IMR-90 (cell line): ENCODE measurements around the gene LAMA2. TPM values are rescaled to one million over a fixed set of nuclear protein-coding genes. Genes with fewer than 3 reads are reported as not detected.

Experiments
- ATAC-seq: fragments of 200-7000 bp; cut with Tn5 transposase; 2 replicates; pipeline ENCODE4 v1.9.1; 2020; ENCODE audit warnings: low read depth, mild to moderate bottlenecking, moderate library complexity
- BruUV-seq: library from RNA; stranded (reverse); fragments of 400-500 nt; replicated peaks from 2 replicates; lab custom pipeline; 2021; lab: Mats Ljungman, UMichigan
- CTCF ChIA-PET: fragments of 300-600 bp; formaldehyde crosslinking; extraction: SDS; loops from one replicate; lab custom pipeline; 2021; ENCODE audit warnings: antibody characterized with exemption; lab: Yijun Ruan, JAX
- POLR2A ChIA-PET: fragments of 300-600 bp; sonication (Branson Sonifier 250); formaldehyde crosslinking; loops from one replicate; lab custom pipeline; 2022; ENCODE audit warnings: antibody characterized with exemption; ENCODE audit not compliant: unreplicated experiment; lab: Charles Lee
- DNase-seq: peaks from one replicate; pipeline ENCODE4 v3.0.0; 2013
- H2AFZ ChIP-seq: replicated peaks from 2 replicates; pipeline ENCODE3; 2013; ENCODE audit warnings: low read length, mild to moderate bottlenecking; ENCODE audit not compliant: poor library complexity
- H2AK5ac ChIP-seq: 2 replicates; pipeline ENCODE4 v1.6.1; 2013; ENCODE audit warnings: low read depth, low read length, inconsistent platforms
- H2AK9ac ChIP-seq: replicated peaks from 2 replicates; pipeline ENCODE3; 2013; ENCODE audit warnings: mild to moderate bottlenecking, low read depth, low read length, moderate library complexity; ENCODE audit not compliant: poor library complexity
- H2BK120ac ChIP-seq: 2 replicates; pipeline ENCODE4 v1.6.1; 2013; ENCODE audit warnings: low read depth, low read length, inconsistent platforms
- H2BK15ac ChIP-seq: 3 replicates; pipeline ENCODE4 v1.6.1; 2013; ENCODE audit warnings: low read depth, low read length, inconsistent platforms
- H2BK20ac ChIP-seq: 2 replicates; pipeline ENCODE4 v1.6.1; 2013; ENCODE audit warnings: low read depth, mild to moderate bottlenecking, inconsistent platforms, low read length, moderate library complexity
- H2BK5ac ChIP-seq: 2 replicates; pipeline ENCODE4 v1.6.1; 2013; ENCODE audit warnings: mild to moderate bottlenecking, low read depth, low read length, inconsistent platforms; ENCODE audit not compliant: poor library complexity, severe bottlenecking
- H3K14ac ChIP-seq: replicated peaks from 2 replicates; pipeline ENCODE4 v1.6.1; 2013; ENCODE audit warnings: low read depth, low read length, inconsistent platforms
- H3K18ac ChIP-seq: 2 replicates; pipeline ENCODE4 v1.6.1; 2013; ENCODE audit warnings: low read depth, low read length, control low read depth
- H3K23ac ChIP-seq: 2 replicates; pipeline ENCODE4 v1.6.1; 2013; ENCODE audit warnings: low read depth, low read length, inconsistent platforms
- H3K27ac ChIP-seq: 2 replicates; pipeline ENCODE4 v1.5.1; 2013; ENCODE audit warnings: mild to moderate bottlenecking, control low read depth, low read length; ENCODE audit not compliant: insufficient read depth
- H3K27me3 ChIP-seq: 2 replicates; pipeline ENCODE4 v1.6.1; 2013; ENCODE audit warnings: low read length; ENCODE audit not compliant: control insufficient read depth, insufficient read depth
- H3K36me3 ChIP-seq: 2 replicates; pipeline ENCODE4 v1.6.1; 2013; ENCODE audit warnings: low read length, mixed read lengths; ENCODE audit not compliant: control insufficient read depth, insufficient read depth
- H3K4ac ChIP-seq: 2 replicates; pipeline ENCODE4 v1.6.1; 2013; ENCODE audit warnings: low read depth, low read length, inconsistent platforms
- H3K4me1 ChIP-seq: 2 replicates; pipeline ENCODE4 v1.6.1; 2013; ENCODE audit warnings: low read length, mixed read lengths; ENCODE audit not compliant: control insufficient read depth, insufficient read depth
- H3K4me2 ChIP-seq: 2 replicates; pipeline ENCODE4 v1.6.1; 2013; ENCODE audit warnings: low read depth, mild to moderate bottlenecking, control low read depth, low read length, moderate library complexity
- H3K4me3 ChIP-seq: 2 replicates; pipeline ENCODE4 v1.5.1; 2013; ENCODE audit warnings: low read depth, mild to moderate bottlenecking, control low read depth, low read length, moderate library complexity; ENCODE audit not compliant: insufficient read depth
- H3K56ac ChIP-seq: 2 replicates; pipeline ENCODE4 v1.6.1; 2013; ENCODE audit warnings: low read length, inconsistent platforms; ENCODE audit not compliant: insufficient read depth; ENCODE audit errors: extremely low read depth
- H3K79me1 ChIP-seq, 2 experiments: 2 replicates each; pipeline ENCODE4 v1.6.1; 2013; ENCODE audit warnings: low read length in 2 of 2, inconsistent platforms in 1 of 2, low read depth in 1 of 2
- H3K9ac ChIP-seq: 2 replicates; pipeline ENCODE4 v1.6.1; 2013; ENCODE audit warnings: low read depth, low read length, control low read depth
- H3K9me1 ChIP-seq: 2 replicates; pipeline ENCODE4 v1.6.1; 2013; ENCODE audit warnings: low read length, inconsistent platforms; ENCODE audit not compliant: insufficient read depth
- H3K9me3 ChIP-seq: 2 replicates; pipeline ENCODE4 v1.6.1; 2013; ENCODE audit warnings: low read length; ENCODE audit not compliant: control insufficient read depth, insufficient read depth
- H4K20me1 ChIP-seq: 2 replicates; pipeline ENCODE4 v1.6.1; 2013; ENCODE audit warnings: low read length, inconsistent platforms; ENCODE audit not compliant: insufficient read depth
- H4K5ac ChIP-seq: 2 replicates; pipeline ENCODE4 v1.6.1; 2013; ENCODE audit warnings: mild to moderate bottlenecking, low read depth, low read length, control low read depth
- H4K8ac ChIP-seq, 2 experiments: 2 replicates each; pipeline ENCODE4 v1.6.1; 2013; ENCODE audit warnings: low read depth in 2 of 2, low read length in 2 of 2, control low read depth in 1 of 2, inconsistent platforms in 1 of 2
- H4K91ac ChIP-seq: 2 replicates; pipeline ENCODE4 v1.6.1; 2013; ENCODE audit warnings: low read depth, low read length, inconsistent platforms; ENCODE audit not compliant: insufficient read depth
- BHLHE40 ChIP-seq: fragments of 150-350 bp; IDR thresholded peaks from 2 replicates; pipeline ENCODE4 v1.6.1; 2016; ENCODE audit warnings: mild to moderate bottlenecking, low read depth, low read length
- CEBPB ChIP-seq: IDR thresholded peaks from 2 replicates; pipeline ENCODE4 v1.6.1; 2012; ENCODE audit warnings: low read depth, low read length, improper control_type of control experiment
- CHD1 ChIP-seq: IDR thresholded peaks from 2 replicates; pipeline ENCODE4 v1.6.1; 2012; ENCODE audit warnings: low read depth, low read length, improper control_type of control experiment
- ELK1 ChIP-seq: fragments of 150-350 bp; IDR thresholded peaks from 2 replicates; pipeline ENCODE4 v1.6.1; 2016; ENCODE audit warnings: low read depth, mild to moderate bottlenecking, low read length, moderate library complexity, borderline replicate concordance
- RAD21 ChIP-seq: IDR thresholded peaks from 2 replicates; pipeline ENCODE4 v1.6.1; 2012; ENCODE audit warnings: low read length, improper control_type of control experiment
- RCOR1 ChIP-seq: IDR thresholded peaks from 2 replicates; pipeline ENCODE4 v1.6.1; 2012; ENCODE audit warnings: mild to moderate bottlenecking, low read length, improper control_type of control experiment; ENCODE audit not compliant: insufficient replicate concordance
- WGBS, 2 experiments: methylation state at CpG; one replicate each; pipeline versions ENCODE4 v1.1.5 to v1.1.7; 2013; ENCODE audit warnings: missing lambda C conversion rate in 2 of 2; ENCODE audit not compliant: insufficient read length in 1 of 2; ENCODE audit errors: extremely low coverage in 2 of 2; 5-methylcytosine and 5-hydroxymethylcytosine counted together
- dilution Hi-C: fragments of 300-500 bp; cut with HindIII; formaldehyde crosslinking; loops from one replicate; pipeline ENCODE4 v1.14.3; 2018; ENCODE audit warnings: low sequenced_read_pairs; ENCODE audit not compliant: unreplicated experiment
- in situ Hi-C: fragments of 300-500 bp; cut with MboI; formaldehyde crosslinking; loops from 3 replicates; pipeline ENCODE4 v1.14.3; 2019; ENCODE audit warnings: low sequenced_read_pairs, inconsistent platforms, mixed read lengths
- intact Hi-C: fragments of 100-400 bp; cut with micrococcal nuclease; formaldehyde crosslinking; loops from 2 replicates; pipeline ENCODE4 v1.10.0; 2022
- polyA plus RNA-seq, 3 experiments: library from polyadenylated mRNA; depleted of rRNA; stranded (reverse); fragments of >200 nt; gene quantifications; 2 replicates each; pipeline ENCODE4 v1.2.3, GENCODE V29; 2012; ENCODE audit warnings: low replicate concordance in 1 of 3
- total RNA-seq: library from RNA; depleted of rRNA; stranded (reverse); fragments of >200 nt; gene quantifications from 2 replicates; pipeline ENCODE4 v1.2.3, GENCODE V29; 2012
- TF ChIP-seq, protein P1 (sequence below): conservative IDR thresholded peaks from 2 replicates; pipeline ENCODE4 v1.5.1; 2012; ENCODE audit warnings: mild to moderate bottlenecking, low read depth, low read length, improper control_type of control experiment

Gene LAMA2
- total and polyA plus RNA-seq, 2 of the 4 experiments (the other 2 are of a cell fraction): 9.9 to 13.3 TPM

- WGBS, 2 experiments: no CpG with 5 or more reads among the region's 6 CpGs
- POLR2A ChIA-PET: no interaction called here
These were observed 533.5 kb downstream of the LAMA2 start for GRCh38 chr6:129416337-129416990.

More at GRCh38 chr6:129416337-129416990, 533.5 kb downstream of the LAMA2 start:
- no peak overlapping the region for H2AFZ ChIP-seq
- no peaks in the 10 kb centered on the region for H3K36me3 ChIP-seq
- no peak overlapping the region for H4K91ac ChIP-seq
- no peak overlapping the region for H2BK20ac ChIP-seq
- H2BK5ac ChIP-seq: no peak overlapping the region
- H3K27ac ChIP-seq: no peak overlapping the region
- no peaks in the 10 kb centered on the region for H3K9me3 ChIP-seq
- no peak overlapping the region for H2BK120ac ChIP-seq
- H4K5ac ChIP-seq: no peak overlapping the region
- in situ Hi-C loops (no loop called here), intact Hi-C loops (no loop called here), dilution Hi-C loops (no loop called here)
- no peaks in the 10 kb centered on the region for H3K9me1 ChIP-seq
- H3K18ac ChIP-seq: no peak overlapping the region
- H3K14ac ChIP-seq: no peak overlapping the region
- ATAC-seq (no peak), DNase-seq (no peak)
- no peaks in the 10 kb centered on the region for H4K20me1 ChIP-seq
- H3K27me3 ChIP-seq: no peaks in the 10 kb centered on the region
- no peak overlapping the region for H2BK15ac ChIP-seq
- H3K4me1 ChIP-seq: no peaks in the 10 kb centered on the region
- H3K79me1 ChIP-seq: no peaks in the 10 kb centered on the region
- H2AK5ac ChIP-seq: no peak overlapping the region
- no peak overlapping the region for H3K4me3 ChIP-seq
- H3K4ac ChIP-seq: no peak overlapping the region
- no peak overlapping the region for H4K8ac ChIP-seq
- H3K9ac ChIP-seq: no peak overlapping the region
- H3K4me2 ChIP-seq: no peak overlapping the region
- H2AK9ac ChIP-seq: no peak overlapping the region
- BruUV-seq: no TSS peak
- CTCF ChIA-PET: interaction anchor here (0.6 to 1.9 kb wide), 2 partner anchors 46 to 334 kb away, joined by 3 to 4 read pairs; no protein-coding TSS in a partner anchor
- no peak overlapping the region for H3K56ac ChIP-seq
- no peak for TF ChIP-seq BHLHE40
- TF ChIP-seq, protein P1, sequence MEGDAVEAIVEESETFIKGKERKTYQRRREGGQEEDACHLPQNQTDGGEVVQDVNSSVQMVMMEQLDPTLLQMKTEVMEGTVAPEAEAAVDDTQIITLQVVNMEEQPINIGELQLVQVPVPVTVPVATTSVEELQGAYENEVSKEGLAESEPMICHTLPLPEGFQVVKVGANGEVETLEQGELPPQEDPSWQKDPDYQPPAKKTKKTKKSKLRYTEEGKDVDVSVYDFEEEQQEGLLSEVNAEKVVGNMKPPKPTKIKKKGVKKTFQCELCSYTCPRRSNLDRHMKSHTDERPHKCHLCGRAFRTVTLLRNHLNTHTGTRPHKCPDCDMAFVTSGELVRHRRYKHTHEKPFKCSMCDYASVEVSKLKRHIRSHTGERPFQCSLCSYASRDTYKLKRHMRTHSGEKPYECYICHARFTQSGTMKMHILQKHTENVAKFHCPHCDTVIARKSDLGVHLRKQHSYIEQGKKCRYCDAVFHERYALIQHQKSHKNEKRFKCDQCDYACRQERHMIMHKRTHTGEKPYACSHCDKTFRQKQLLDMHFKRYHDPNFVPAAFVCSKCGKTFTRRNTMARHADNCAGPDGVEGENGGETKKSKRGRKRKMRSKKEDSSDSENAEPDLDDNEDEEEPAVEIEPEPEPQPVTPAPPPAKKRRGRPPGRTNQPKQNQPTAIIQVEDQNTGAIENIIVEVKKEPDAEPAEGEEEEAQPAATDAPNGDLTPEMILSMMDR: no peak
- TF ChIP-seq CHD1: no peak
- TF ChIP-seq RAD21: no peak
- TF ChIP-seq CEBPB: no peak
- no peak for TF ChIP-seq RCOR1
- no peak for TF ChIP-seq ELK1
- no peak overlapping the region for H3K23ac ChIP-seq
